Measurements from ENCODE around the gene TOP1. TPM values are rescaled to one million over a fixed set of nuclear protein-coding genes. Genes with fewer than 3 reads are reported as not detected.

The TOP1 gene
- polyA plus RNA-seq, 2 of the 4 experiments (the other 2 are of a cell fraction): 20.8 to 70.6 TPM

- H3K27ac ChIP-seq: no peak overlapping the region
- FAIRE-seq (no peak), ATAC-seq (no peak), DNase-seq (ENCODE audit: low read depth in 1 of 2, low spot score in 1 of 2) (no peak)
- 92% methylated on average over 2 of the region's 2 CpGs for WGBS (ENCODE audit: missing lambda C conversion rate)
- H3K9me3 ChIP-seq: no peaks in the 10 kb centered on the region
- CTCF ChIA-PET: interaction anchor here (1.1 to 1.7 kb wide), 3 partner anchors 30 to 197 kb away, joined by 3 to 5 read pairs (median 4); partner anchors contain the start of gene LPIN3
- no peak overlapping the region for H3K4me2 ChIP-seq
- H3K4me3 ChIP-seq: no peak overlapping the region
- H3K4me1 ChIP-seq: peaks cover 5% of the 10 kb centered on the region
- TF ChIP-seq MYC (IDR thresholded peaks at IDR 0.05; ENCODE audit: borderline replicate concordance, low read length): no peak
- POLR2A ChIA-PET: no interaction called here
Observed at GRCh38 chr20:41143354-41143753, 114.7 kb downstream of the TOP1 start.

- FAIRE-seq (no peak), DNase-seq (ENCODE audit: low read depth in 1 of 2, low spot score in 1 of 2) (no peak), ATAC-seq (no peak)
- Histone ChIP-seq H3K4me3 (no peak overlapping the region), H3K9me3 (no peaks in the 10 kb centered on the region), H3K4me2 (no peak overlapping the region), H3K27ac (no peak overlapping the region), H3K4me1 (0 out of 3 replicates have a peak, but pooled peaks cover 8% of the 10 kb centered on the region)
- POLR2A ChIA-PET: no interaction called here
- CTCF ChIA-PET: interaction anchor here (0.6 to 3.4 kb wide), 9 partner anchors 10 to 199 kb away, joined by 3 to 22 read pairs (median 3); no protein-coding TSS in a partner anchor
- TF ChIP-seq NR3C1 (IDR thresholded peaks at IDR 0.05): no peak
- TF ChIP-seq RCOR1 (IDR thresholded peaks at IDR 0.05; ENCODE audit: low read depth, low read length): no peak
- TF ChIP-seq USF2 (IDR thresholded peaks at IDR 0.05): no peak
- no peak for TF ChIP-seq ZFP36 (IDR thresholded peaks at IDR 0.05; ENCODE audit: borderline replicate concordance, partially characterized antibody)
- no peak for TF ChIP-seq HDAC2 (IDR thresholded peaks at IDR 0.05)
- no peak for TF ChIP-seq FOSL2 (IDR thresholded peaks at IDR 0.05)
- TF ChIP-seq FOSL2 (CRISPR knock-in tag; IDR thresholded peaks at IDR 0.05): no peak
- no peak for TF ChIP-seq NPAS2 (CRISPR knock-in tag; IDR thresholded peaks at IDR 0.05; ENCODE audit: borderline replicate concordance)
- no peak for TF ChIP-seq TP53 (CRISPR knock-in tag; IDR thresholded peaks at IDR 0.05)
- 96% methylated on average over 2 of the region's 2 CpGs for WGBS (ENCODE audit: missing lambda C conversion rate)
Observed at GRCh38 chr20:41145317-41145716, 116.7 kb downstream of the TOP1 start.

GRCh38 chr20:41145821-41146620 lies 117.4 kb downstream of the TOP1 start:
- POLR2A ChIA-PET: no interaction called here
- Histone ChIP-seq H3K27ac (no peak overlapping the region), H3K4me3 (no peak overlapping the region), H3K9me3 (no peaks in the 10 kb centered on the region), H3K4me1 (0 out of 3 replicates have a peak, but pooled peaks cover 8% of the 10 kb centered on the region), H3K4me2 (no peak overlapping the region)
- no peak for DNase-seq (ENCODE audit: low read depth in 1 of 2, low spot score in 1 of 2)
- no peak for FAIRE-seq
- 94% methylated on average over 11 of the region's 12 CpGs for WGBS (ENCODE audit: missing lambda C conversion rate)
- TF ChIP-seq EP300 (IDR thresholded peaks at IDR 0.05) (no peak), ATOH8 (CRISPR knock-in tag; IDR thresholded peaks at IDR 0.05; ENCODE audit: low read depth) (no peak), NR3C1 (IDR thresholded peaks at IDR 0.05) (no peak), HDAC2 (IDR thresholded peaks at IDR 0.05) (no peak), TFCP2L1 (CRISPR knock-in tag; IDR thresholded peaks at IDR 0.05) (no peak), CBX2 (IDR thresholded peaks at IDR 0.05; ENCODE audit: borderline replicate concordance, low read depth) (no peak), ESRRA (IDR thresholded peaks at IDR 0.05; ENCODE audit: borderline replicate concordance, low read length) (no peak), GATA3 (IDR thresholded peaks at IDR 0.05; ENCODE audit: borderline replicate concordance) (no peak), PHF8 (IDR thresholded peaks at IDR 0.05; ENCODE audit: borderline replicate concordance, low read depth) (no peak), MYC (IDR thresholded peaks at IDR 0.05; ENCODE audit: borderline replicate concordance, low read length) (no peak), EHF (CRISPR knock-in tag; IDR thresholded peaks at IDR 0.05) (no peak), HEYL (CRISPR knock-in tag; IDR thresholded peaks at IDR 0.05) (no peak), KDM5A (IDR thresholded peaks at IDR 0.05) (no peak), NPAS2 (CRISPR knock-in tag; IDR thresholded peaks at IDR 0.05; ENCODE audit: borderline replicate concordance) (no peak), FOXS1 (CRISPR knock-in tag; IDR thresholded peaks at IDR 0.05) (no peak), RARB (CRISPR knock-in tag; IDR thresholded peaks at IDR 0.05) (no peak), BHLHE40 (IDR thresholded peaks at IDR 0.05; ENCODE audit: low read depth, low read length) (no peak), EHMT2 (IDR thresholded peaks at IDR 0.05; ENCODE audit: low read depth) (no peak), SREBF2 (IDR thresholded peaks at IDR 0.05) (no peak), PBX3 (IDR thresholded peaks at IDR 0.05) (no peak)
- CTCF ChIA-PET: interaction anchor here (0.6 to 3.4 kb wide), 11 partner anchors 11 to 199 kb away, joined by 3 to 22 read pairs (median 3); no protein-coding TSS in a partner anchor
- ATAC-seq: no peak

All from A549 (cell line).